Hepatocyte (in vitro differentiated cells): ENCODE measurements around the gene NECAB2. TPM values are rescaled to one million over a fixed set of nuclear protein-coding genes. Genes with fewer than 3 reads are reported as not detected.

ENCODE experiments used
- DNase-seq: peaks from one replicate; pipeline ENCODE4 v3.0.0-alpha.2; 2016; ENCODE audit warnings: low spot score
- H2AFZ ChIP-seq: fragments of 200-600 bp; sonication (generic); 2 replicates; pipeline ENCODE4 v1.6.0; 2016; ENCODE audit warnings: antibody characterized with exemption, mild to moderate bottlenecking
- H3K27ac ChIP-seq: fragments of 200-600 bp; sonication (generic); 2 replicates; pipeline ENCODE4 v1.5.1; 2016; ENCODE audit warnings: mild to moderate bottlenecking
- H3K27me3 ChIP-seq: fragments of 200-600 bp; sonication (generic); 2 replicates; pipeline ENCODE4 v1.6.1; 2016
- H3K36me3 ChIP-seq: fragments of 200-600 bp; sonication (generic); replicated peaks from 2 replicates; pipeline ENCODE4 v1.5.1; 2016; ENCODE audit warnings: low read depth; ENCODE audit not compliant: insufficient read depth
- H3K4me1 ChIP-seq: fragments of 200-600 bp; sonication (generic); 2 replicates; pipeline ENCODE4 v1.5.1; 2016; ENCODE audit warnings: mild to moderate bottlenecking, moderate library complexity; ENCODE audit not compliant: insufficient read depth
- H3K4me2 ChIP-seq: fragments of 200-600 bp; sonication (generic); 2 replicates; pipeline ENCODE4 v1.6.0; 2016
- H3K4me3 ChIP-seq: fragments of 200-600 bp; sonication (generic); 2 replicates; pipeline ENCODE4 v1.5.1; 2016; ENCODE audit warnings: mild to moderate bottlenecking
- H3K79me2 ChIP-seq: fragments of 200-600 bp; sonication (generic); 2 replicates; pipeline ENCODE4 v1.6.0; 2017; ENCODE audit warnings: mild to moderate bottlenecking
- H3K9me2 ChIP-seq: fragments of 200-600 bp; sonication (generic); replicated peaks from 2 replicates; pipeline ENCODE4 v1.6.0; 2017; ENCODE audit warnings: mild to moderate bottlenecking; ENCODE audit not compliant: insufficient read depth
- H3K9me3 ChIP-seq: fragments of 200-600 bp; sonication (generic); 2 replicates; pipeline ENCODE4 v1.5.1; 2016; ENCODE audit warnings: low read depth, mild to moderate bottlenecking
- H4K20me1 ChIP-seq: fragments of 200-600 bp; sonication (generic); 2 replicates; pipeline ENCODE4 v1.6.0; 2016; ENCODE audit warnings: mild to moderate bottlenecking; ENCODE audit not compliant: insufficient read depth, poor library complexity, severe bottlenecking
- CTCF ChIP-seq: fragments of 200-600 bp; sonication (generic); IDR thresholded peaks from 2 replicates; pipeline ENCODE4 v1.5.1; 2016; ENCODE audit warnings: antibody characterized with exemption, mild to moderate bottlenecking; ENCODE audit not compliant: poor library complexity
- EZH2 ChIP-seq: fragments of 200-600 bp; sonication (generic); IDR thresholded peaks from 2 replicates; pipeline ENCODE4 v1.6.1; 2016; ENCODE audit warnings: antibody characterized with exemption, mild to moderate bottlenecking, borderline replicate concordance
- EZH2phosphoT487 ChIP-seq: fragments of 200-600 bp; sonication (generic); IDR thresholded peaks from one replicate; pipeline ENCODE4 v1.6.1; 2018; ENCODE audit warnings: antibody characterized with exemption, mild to moderate bottlenecking, low read depth, moderate library complexity; ENCODE audit not compliant: unreplicated experiment, severe bottlenecking
- WGBS: methylation state at CpG from one replicate; pipeline ENCODE4 v1.1.6; 2016; ENCODE audit warnings: low lambda C conversion rate; ENCODE audit errors: missing lambda C conversion rate; 5-methylcytosine and 5-hydroxymethylcytosine counted together
- polyA plus RNA-seq: library from polyadenylated mRNA; unstranded; fragments of >200 nt; fragmentation: Nextera tagmentation; extraction: Ambion mirVana; gene quantifications from 2 replicates; pipeline ENCODE4 v1.2.1, GENCODE V29; 2016
- small RNA-seq: library from RNA; depleted of rRNA; stranded (forward); fragments of <200 nt; gene quantifications from one replicate; pipeline ENCODE3, GENCODE V24; 2014
- total RNA-seq: library from RNA; depleted of rRNA; stranded (reverse); fragments of >200 nt; gene quantifications from 2 replicates; pipeline ENCODE4 v1.2.3, GENCODE V29; 2014

Gene NECAB2
- total and polyA plus RNA-seq, 2 experiments from 2014 or later = 1.1 TPM; not detected in 1

DNA sequence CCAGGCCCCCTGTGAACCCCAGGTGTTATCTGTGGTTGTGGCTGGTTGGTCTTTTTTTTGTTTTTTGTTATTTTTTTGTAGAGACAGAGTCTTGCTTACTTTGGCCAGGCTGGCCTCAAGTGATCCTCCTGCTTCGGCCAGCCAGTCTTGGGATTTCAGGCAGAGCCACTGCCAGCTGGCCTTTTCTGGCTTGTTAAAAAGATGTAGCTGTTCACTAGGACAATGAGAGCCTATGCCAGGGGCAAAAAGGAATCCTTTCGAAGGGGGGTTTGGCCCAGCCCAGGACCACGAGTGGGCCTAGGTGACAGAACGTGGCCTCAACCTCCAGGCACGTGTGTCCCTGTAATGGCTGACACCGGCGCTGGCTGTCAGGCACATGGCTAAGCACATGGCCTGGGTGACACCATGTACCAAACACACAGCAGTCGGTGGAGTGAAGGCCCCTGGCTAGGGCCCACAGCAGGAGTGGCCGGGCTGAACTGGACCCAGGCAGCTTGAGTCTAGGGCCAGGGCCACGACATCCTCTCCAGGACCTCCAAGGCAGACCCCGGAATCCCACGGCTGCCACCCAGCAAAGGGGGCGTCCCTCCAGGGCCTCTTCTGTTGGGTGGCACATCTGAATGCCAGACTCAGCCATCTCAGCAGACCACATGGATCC lies 81.5 kb downstream of the NECAB2 start:
- Histone ChIP-seq H2AFZ (no peak overlapping the region), H3K4me2 (no peak overlapping the region), H4K20me1 (no peaks in the 10 kb centered on the region), H3K79me2 (no peaks in the 10 kb centered on the region), H3K4me1 (no peaks in the 10 kb centered on the region), H3K27ac (no peak overlapping the region), H3K27me3 (peaks cover 4% of the 10 kb centered on the region), H3K9me3 (no peaks in the 10 kb centered on the region), H3K36me3 (no peaks in the 10 kb centered on the region), H3K4me3 (no peak overlapping the region), H3K9me2 (no peaks in the 10 kb centered on the region)
- TF ChIP-seq CTCF (no peak), EZH2phosphoT487 (no peak), EZH2 (no peak)
- no peak for DNase-seq
- 96% methylated on average over 13 of the region's 13 CpGs for WGBS

DNA sequence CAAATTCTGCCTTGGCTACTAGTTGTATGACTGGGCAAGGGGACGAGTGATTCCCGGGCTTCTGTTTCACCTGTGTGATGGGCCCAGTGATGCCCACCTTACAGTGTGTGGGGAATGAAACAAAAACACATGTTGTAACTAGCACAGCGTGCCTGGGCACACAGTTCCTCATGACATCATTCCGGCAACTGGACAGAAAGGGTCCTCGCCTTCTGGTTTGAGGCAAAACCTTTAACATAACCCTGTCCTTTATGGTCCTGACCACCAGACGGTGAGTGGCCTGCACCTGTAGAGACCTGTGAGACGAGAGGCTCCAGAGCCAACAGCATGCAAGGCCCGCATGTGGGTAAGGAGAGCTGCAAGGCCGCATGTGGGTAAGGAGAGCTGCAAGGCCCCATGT lies 82.3 kb downstream of the NECAB2 start:
- Histone ChIP-seq H3K9me3 (no peaks in the 10 kb centered on the region), H3K27ac (no peak overlapping the region), H3K36me3 (no peaks in the 10 kb centered on the region), H3K4me2 (no peak overlapping the region), H4K20me1 (no peaks in the 10 kb centered on the region), H3K27me3 (no peaks in the 10 kb centered on the region), H3K4me3 (no peak overlapping the region), H3K9me2 (no peaks in the 10 kb centered on the region), H3K79me2 (no peaks in the 10 kb centered on the region), H2AFZ (no peak overlapping the region), H3K4me1 (no peaks in the 10 kb centered on the region)
- no peak for DNase-seq
- TF ChIP-seq CTCF (no peak), EZH2 (no peak), EZH2phosphoT487 (no peak)
- 86% methylated on average over 9 of the region's 9 CpGs for WGBS

- no peak for DNase-seq
- Histone ChIP-seq H3K9me3 (no peaks in the 10 kb centered on the region), H3K36me3 (no peaks in the 10 kb centered on the region), H3K4me2 (no peak overlapping the region), H2AFZ (no peak overlapping the region), H3K9me2 (no peaks in the 10 kb centered on the region), H4K20me1 (no peaks in the 10 kb centered on the region), H3K27me3 (no peaks in the 10 kb centered on the region), H3K79me2 (no peaks in the 10 kb centered on the region), H3K27ac (no peak overlapping the region), H3K4me1 (no peaks in the 10 kb centered on the region), H3K4me3 (no peak overlapping the region)
- WGBS = 92% methylated on average over 27 of the region's 27 CpGs
- TF ChIP-seq EZH2 = no peak
- no peak for TF ChIP-seq EZH2phosphoT487
- no peak for TF ChIP-seq CTCF
Measured at GRCh38 chr16:84052071-84052622, 84.1 kb downstream of the NECAB2 start.

Small RNAs within 50 kb of the gene (small RNA-seq; reads per million reads assigned to genes)
- gene RNA5SP432 = not detected

Other genes starting within 250 kb of the NECAB2 start
- 26.7 and 26.9 TPM in 2 replicates for gene HSBP1, start 160.3 kb upstream of the NECAB2 start, total RNA-seq
- 375 and 384 TPM in 2 replicates for gene HSBP1, start 160.3 kb upstream of the NECAB2 start, polyA plus RNA-seq
- 5.5 and 6.3 TPM in 2 replicates for gene MLYCD, start 69.1 kb upstream of the NECAB2 start, total RNA-seq
- gene MLYCD, start 69.1 kb upstream of the NECAB2 start, polyA plus RNA-seq = 9.0 and 10.1 TPM in 2 replicates
- 1.9 and 3.3 TPM in 2 replicates for gene OSGIN1, start 15.0 kb upstream of the NECAB2 start, total RNA-seq
- gene OSGIN1, start 15.0 kb upstream of the NECAB2 start, polyA plus RNA-seq = 6.0 and 10.0 TPM in 2 replicates
- not detected in 2 replicates for gene SLC38A8, start 74.6 kb downstream of the NECAB2 start, total RNA-seq
- not detected in 2 replicates for gene SLC38A8, start 74.6 kb downstream of the NECAB2 start, polyA plus RNA-seq
- gene MBTPS1, start 148.7 kb downstream of the NECAB2 start, total RNA-seq = 76.8 and 82.9 TPM in 2 replicates
- 61.5 and 65.9 TPM in 2 replicates for gene MBTPS1, start 148.7 kb downstream of the NECAB2 start, polyA plus RNA-seq
- gene HSDL1, start 176.9 kb downstream of the NECAB2 start, total RNA-seq = 24.9 and 26.7 TPM in 2 replicates
- gene HSDL1, start 176.9 kb downstream of the NECAB2 start, polyA plus RNA-seq = 14.3 and 20.1 TPM in 2 replicates
- gene DNAAF1, start 177.1 kb downstream of the NECAB2 start, total RNA-seq = 0.13 and 0.16 TPM in 2 replicates
- 0.12 and 0.31 TPM in 2 replicates for gene DNAAF1, start 177.1 kb downstream of the NECAB2 start, polyA plus RNA-seq
- 30.2 and 32.8 TPM in 2 replicates for gene TAF1C, start 218.8 kb downstream of the NECAB2 start, total RNA-seq
- gene TAF1C, start 218.8 kb downstream of the NECAB2 start, polyA plus RNA-seq = 39.2 and 58.0 TPM in 2 replicates
- gene ADAD2, start 222.9 kb downstream of the NECAB2 start, total RNA-seq = not detected in 2 replicates
- 0.30 TPM in 1 of 2 replicates, not detected in the other for gene ADAD2, start 222.9 kb downstream of the NECAB2 start, polyA plus RNA-seq